GM23338 (cell line): ENCODE results near the gene SYNDIG1.

Experiments
- EZH2 ChIP-seq: fragments of 200-600 bp; sonication (generic); IDR thresholded peaks from one replicate; pipeline ENCODE4 v1.8.0; 2017; ENCODE audit warnings: antibody characterized with exemption, mild to moderate bottlenecking, low read depth; ENCODE audit not compliant: unreplicated experiment
- JUNB ChIP-seq: IDR thresholded peaks from one replicate; pipeline ENCODE4 v1.6.1; 2016; ENCODE audit warnings: antibody characterized with exemption; ENCODE audit not compliant: unreplicated experiment
- POLR2AphosphoS5 ChIP-seq: IDR thresholded peaks from 2 replicates; pipeline ENCODE4 v1.6.1; 2016; ENCODE audit warnings: antibody characterized with exemption, low read depth
- TF ChIP-seq, protein P1 (sequence below), 2 experiments: fragments of 200-600 bp in 1 of 2; sonication (generic) in 1 of 2; conservative IDR thresholded peaks; 2 replicates each; pipeline versions ENCODE4 v1.5.1 to v1.6.1; 2016 to 2017; ENCODE audit warnings: antibody characterized with exemption in 2 of 2, low read depth in 2 of 2, mild to moderate bottlenecking in 2 of 2, moderate library complexity in 1 of 2
- TF ChIP-seq, protein P2 (sequence below): IDR thresholded peaks from one replicate; pipeline ENCODE4 v1.6.1; 2018; ENCODE audit warnings: antibody characterized with exemption; ENCODE audit not compliant: unreplicated experiment
- TF ChIP-seq, protein P3 (sequence below): IDR thresholded peaks from 2 replicates; pipeline ENCODE4 v1.6.1; 2016; ENCODE audit warnings: antibody characterized with exemption

- TF ChIP-seq, protein P1, sequence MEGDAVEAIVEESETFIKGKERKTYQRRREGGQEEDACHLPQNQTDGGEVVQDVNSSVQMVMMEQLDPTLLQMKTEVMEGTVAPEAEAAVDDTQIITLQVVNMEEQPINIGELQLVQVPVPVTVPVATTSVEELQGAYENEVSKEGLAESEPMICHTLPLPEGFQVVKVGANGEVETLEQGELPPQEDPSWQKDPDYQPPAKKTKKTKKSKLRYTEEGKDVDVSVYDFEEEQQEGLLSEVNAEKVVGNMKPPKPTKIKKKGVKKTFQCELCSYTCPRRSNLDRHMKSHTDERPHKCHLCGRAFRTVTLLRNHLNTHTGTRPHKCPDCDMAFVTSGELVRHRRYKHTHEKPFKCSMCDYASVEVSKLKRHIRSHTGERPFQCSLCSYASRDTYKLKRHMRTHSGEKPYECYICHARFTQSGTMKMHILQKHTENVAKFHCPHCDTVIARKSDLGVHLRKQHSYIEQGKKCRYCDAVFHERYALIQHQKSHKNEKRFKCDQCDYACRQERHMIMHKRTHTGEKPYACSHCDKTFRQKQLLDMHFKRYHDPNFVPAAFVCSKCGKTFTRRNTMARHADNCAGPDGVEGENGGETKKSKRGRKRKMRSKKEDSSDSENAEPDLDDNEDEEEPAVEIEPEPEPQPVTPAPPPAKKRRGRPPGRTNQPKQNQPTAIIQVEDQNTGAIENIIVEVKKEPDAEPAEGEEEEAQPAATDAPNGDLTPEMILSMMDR (conservative IDR thresholded peaks at IDR 0.05; ENCODE audit: low read depth in 2 of 2): no peak
- TF ChIP-seq EZH2 (no peak), POLR2AphosphoS5 (no peak), JUNB (no peak)
- TF ChIP-seq, protein P2, sequence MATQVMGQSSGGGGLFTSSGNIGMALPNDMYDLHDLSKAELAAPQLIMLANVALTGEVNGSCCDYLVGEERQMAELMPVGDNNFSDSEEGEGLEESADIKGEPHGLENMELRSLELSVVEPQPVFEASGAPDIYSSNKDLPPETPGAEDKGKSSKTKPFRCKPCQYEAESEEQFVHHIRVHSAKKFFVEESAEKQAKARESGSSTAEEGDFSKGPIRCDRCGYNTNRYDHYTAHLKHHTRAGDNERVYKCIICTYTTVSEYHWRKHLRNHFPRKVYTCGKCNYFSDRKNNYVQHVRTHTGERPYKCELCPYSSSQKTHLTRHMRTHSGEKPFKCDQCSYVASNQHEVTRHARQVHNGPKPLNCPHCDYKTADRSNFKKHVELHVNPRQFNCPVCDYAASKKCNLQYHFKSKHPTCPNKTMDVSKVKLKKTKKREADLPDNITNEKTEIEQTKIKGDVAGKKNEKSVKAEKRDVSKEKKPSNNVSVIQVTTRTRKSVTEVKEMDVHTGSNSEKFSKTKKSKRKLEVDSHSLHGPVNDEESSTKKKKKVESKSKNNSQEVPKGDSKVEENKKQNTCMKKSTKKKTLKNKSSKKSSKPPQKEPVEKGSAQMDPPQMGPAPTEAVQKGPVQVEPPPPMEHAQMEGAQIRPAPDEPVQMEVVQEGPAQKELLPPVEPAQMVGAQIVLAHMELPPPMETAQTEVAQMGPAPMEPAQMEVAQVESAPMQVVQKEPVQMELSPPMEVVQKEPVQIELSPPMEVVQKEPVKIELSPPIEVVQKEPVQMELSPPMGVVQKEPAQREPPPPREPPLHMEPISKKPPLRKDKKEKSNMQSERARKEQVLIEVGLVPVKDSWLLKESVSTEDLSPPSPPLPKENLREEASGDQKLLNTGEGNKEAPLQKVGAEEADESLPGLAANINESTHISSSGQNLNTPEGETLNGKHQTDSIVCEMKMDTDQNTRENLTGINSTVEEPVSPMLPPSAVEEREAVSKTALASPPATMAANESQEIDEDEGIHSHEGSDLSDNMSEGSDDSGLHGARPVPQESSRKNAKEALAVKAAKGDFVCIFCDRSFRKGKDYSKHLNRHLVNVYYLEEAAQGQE: no peak
- TF ChIP-seq, protein P3, sequence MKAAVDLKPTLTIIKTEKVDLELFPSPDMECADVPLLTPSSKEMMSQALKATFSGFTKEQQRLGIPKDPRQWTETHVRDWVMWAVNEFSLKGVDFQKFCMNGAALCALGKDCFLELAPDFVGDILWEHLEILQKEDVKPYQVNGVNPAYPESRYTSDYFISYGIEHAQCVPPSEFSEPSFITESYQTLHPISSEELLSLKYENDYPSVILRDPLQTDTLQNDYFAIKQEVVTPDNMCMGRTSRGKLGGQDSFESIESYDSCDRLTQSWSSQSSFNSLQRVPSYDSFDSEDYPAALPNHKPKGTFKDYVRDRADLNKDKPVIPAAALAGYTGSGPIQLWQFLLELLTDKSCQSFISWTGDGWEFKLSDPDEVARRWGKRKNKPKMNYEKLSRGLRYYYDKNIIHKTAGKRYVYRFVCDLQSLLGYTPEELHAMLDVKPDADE: no peak
These were observed 212.4 kb downstream of the SYNDIG1 start for GRCh38 chr20:24681634-24682495.
